GM13976 (cell line): Measurements from ENCODE around the gene RYR1.
A peak's percentile ranks its signal among the peaks of the same experiment; 100 is the strongest.
"Not testable (repeated sequence)": the region's sequence is repeated elsewhere in the genome, so short reads cannot be mapped to it uniquely, and the experiment has no call there.

Source experiments
- DNase-seq: peaks from one replicate; pipeline ENCODE4 v3.0.0; 2012; ENCODE audit warnings: low spot score
- in situ Hi-C: fragments of 300-500 bp; cut with MboI; formaldehyde crosslinking; loops from one replicate; pipeline ENCODE4 v1.12.0; 2022; ENCODE audit warnings: low sequenced_read_pairs, mixed read lengths, inconsistent platforms; ENCODE audit not compliant: unreplicated experiment
- TF ChIP-seq, protein P1 (sequence below): IDR thresholded peaks from 2 replicates; pipeline ENCODE4 v1.5.1; 2012; ENCODE audit warnings: borderline replicate concordance, mild to moderate bottlenecking; ENCODE audit not compliant: insufficient read depth; ENCODE audit errors: extremely low read depth, missing control alignments, control extremely low read depth

RYR1 gene

DNA sequence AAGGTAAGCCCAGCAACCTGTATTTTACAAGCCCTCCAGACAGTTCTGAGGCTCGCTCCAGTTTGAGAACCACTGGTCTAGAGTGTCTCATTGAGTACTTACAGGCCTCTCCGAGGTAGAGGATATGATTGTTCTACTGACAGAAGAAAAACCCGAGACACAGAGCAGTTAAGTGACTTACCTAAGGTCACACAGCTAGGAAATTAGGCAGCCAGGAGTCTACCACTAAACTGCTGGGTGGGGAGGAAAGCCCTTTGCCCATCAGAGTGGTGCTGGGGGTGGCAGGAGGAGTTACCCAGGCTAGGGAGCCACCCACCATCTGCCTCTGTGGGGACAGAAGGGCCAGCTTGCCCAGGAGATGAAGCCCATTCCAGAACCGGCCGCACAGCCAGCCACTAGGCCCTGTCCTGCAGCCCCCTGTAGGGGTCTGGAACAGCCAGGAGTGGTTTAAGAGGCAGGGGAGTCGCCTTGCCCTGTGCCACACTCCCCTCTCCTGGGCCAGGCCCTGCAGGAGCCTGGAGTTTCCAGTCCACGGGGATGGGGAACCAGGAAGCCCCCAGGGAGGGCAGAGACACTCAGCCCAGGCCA is 8.2 kb upstream of the RYR1 start:
- in situ Hi-C loops = no loop called here
- TF ChIP-seq, protein P1, sequence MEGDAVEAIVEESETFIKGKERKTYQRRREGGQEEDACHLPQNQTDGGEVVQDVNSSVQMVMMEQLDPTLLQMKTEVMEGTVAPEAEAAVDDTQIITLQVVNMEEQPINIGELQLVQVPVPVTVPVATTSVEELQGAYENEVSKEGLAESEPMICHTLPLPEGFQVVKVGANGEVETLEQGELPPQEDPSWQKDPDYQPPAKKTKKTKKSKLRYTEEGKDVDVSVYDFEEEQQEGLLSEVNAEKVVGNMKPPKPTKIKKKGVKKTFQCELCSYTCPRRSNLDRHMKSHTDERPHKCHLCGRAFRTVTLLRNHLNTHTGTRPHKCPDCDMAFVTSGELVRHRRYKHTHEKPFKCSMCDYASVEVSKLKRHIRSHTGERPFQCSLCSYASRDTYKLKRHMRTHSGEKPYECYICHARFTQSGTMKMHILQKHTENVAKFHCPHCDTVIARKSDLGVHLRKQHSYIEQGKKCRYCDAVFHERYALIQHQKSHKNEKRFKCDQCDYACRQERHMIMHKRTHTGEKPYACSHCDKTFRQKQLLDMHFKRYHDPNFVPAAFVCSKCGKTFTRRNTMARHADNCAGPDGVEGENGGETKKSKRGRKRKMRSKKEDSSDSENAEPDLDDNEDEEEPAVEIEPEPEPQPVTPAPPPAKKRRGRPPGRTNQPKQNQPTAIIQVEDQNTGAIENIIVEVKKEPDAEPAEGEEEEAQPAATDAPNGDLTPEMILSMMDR = no peak
- DNase-seq = no peak

DNA sequence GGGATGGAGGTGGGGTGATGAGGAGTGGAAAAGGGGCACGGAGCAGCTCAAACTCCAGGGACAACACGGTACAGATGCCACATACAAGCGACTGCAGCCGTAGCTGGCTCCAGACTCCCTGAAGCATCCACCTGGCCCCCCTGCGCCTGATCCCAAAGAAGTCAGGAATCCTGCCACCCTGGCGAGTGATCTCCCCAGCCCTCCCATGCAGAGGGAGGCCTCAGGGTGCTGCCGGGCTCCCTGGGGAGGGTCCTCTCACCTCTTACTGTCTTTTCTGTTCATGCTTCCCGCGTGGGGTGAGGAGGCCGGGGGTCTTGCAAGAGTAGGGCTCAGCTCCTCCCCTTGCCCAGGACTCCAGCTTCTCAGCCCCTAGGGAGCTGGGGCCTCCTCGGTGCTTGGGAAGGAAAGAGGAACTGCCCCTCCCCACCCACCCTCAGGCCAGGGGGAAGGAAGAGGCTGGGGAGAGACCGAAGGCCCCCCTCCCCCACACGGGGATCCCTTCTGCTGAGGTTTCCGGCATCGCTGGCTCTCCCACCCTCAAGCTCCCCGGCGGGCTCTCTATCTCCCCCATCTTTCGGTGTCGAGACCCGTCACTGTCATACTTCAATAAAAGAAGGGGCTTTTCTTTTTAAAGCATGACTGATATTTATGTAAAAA is 7.6 kb upstream of the RYR1 start, which contains the start of gene RASGRP4:
RASGRP4 (minus strand) TSS at position 410 of the 657 bp plus-strand sequence; CDS start at position 282, 128 bp downstream.
- TF ChIP-seq, protein P1 = no peak
- in situ Hi-C loops = no loop called here
- DNase-seq = peak; percentile 70

DNA sequence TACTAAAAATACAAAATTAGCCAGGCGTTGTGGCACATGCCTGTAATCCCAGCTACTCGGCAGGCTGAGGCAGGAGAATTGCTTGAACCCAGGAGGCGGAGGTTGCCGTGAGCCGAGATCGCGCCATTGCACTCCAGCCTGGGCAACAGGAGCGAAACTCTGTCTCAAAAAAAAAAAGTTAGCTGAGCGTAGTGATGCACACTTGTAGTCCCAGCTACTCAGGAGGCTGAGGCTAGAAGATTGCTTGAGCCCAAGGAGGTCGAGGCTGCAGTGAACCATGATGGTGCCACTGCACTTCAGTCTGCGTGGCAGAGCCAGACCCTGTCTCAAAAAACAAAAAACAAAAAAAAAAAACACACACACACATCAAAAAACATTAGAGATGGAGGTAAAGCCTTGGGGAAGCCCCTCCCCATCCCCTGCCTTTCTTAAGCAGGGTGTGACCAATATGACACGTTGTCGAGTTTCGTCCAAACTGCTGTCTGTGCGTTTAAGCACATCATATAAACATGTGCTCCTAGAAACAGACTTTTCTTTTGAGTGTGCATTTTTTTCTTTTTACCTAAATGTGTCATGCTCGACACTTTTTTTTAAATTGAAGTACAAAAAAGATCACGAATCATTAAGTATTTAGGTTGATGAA is 6.3 kb upstream of the RYR1 start:
- DNase-seq = peak; percentile 68
- in situ Hi-C loops = not testable (repeated sequence)

DNA sequence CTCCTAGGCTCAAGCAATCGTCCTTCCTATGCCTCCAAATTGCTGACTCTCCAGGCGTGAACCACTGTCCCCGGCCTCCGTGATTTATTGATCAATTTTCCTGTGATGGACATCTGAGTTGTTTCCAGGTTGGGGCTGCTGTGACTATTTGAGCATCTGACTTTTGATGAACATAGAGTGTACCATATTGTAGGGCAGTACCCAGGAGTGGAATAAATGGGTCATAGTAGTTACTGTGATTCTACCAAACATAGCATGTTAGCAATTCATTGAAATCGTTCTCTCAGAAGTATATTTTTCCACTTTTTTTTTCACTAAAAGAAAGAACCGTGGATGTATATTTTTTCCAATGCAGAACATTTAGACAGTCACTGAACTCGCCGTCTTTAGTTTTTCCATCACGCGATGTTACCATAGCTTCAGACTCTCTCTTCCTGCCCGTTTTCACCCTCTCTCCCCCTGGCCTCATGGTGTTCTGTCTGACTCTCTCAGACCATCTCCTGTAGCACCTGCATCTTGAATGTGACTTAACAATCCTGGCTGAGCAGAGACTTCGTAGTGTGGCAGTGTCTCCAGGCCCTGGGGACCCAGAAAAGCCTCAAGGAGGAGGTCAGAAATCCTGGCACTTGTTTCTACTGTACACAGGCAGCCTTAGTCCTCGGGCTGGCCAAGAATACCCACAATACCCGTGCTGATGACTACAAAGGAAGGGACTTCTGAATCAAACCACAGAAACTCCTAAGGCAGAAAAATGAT is 4.3 kb upstream of the RYR1 start:
- in situ Hi-C loops = no loop called here
- TF ChIP-seq, protein P1 = no peak
- no peak for DNase-seq

DNA sequence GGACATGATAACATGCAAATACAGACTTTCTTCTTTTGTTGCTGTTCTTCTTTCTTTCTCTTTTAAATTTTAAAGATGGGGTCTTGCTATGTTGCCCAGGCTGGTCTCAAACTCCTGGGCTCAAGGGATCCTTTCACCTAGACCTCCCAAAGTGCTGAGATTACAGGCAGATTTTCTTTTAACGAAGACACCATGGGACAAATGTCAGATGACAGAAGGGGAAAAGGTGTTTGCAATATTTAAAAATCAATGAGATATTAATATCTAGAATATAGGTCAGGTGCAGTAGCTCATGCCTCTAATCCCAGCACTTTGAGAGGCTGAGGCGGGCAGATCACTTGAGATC is 3.7 kb upstream of the RYR1 start:
- in situ Hi-C loops = no loop called here
- TF ChIP-seq, protein P1 = no peak
- DNase-seq = no peak

DNA sequence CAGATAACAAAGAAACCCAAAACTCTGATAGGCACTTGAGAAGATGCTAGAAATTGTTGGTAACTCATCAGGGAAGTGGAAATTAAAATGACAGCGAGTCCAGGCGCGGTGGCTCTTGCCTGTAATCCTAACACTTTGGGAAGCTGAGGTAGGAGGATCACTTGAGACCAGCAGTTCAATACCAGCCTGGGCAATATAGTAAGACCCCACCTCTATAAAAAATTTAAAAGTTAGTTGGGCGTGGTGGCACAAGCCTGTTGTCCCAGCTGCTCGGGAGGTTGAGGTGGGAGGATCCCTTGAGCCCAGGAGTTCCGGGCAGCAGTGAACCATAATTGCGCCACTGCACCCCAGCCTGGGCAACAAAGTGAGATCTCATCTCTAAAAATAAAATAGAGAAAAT is 2.6 kb upstream of the RYR1 start:
- in situ Hi-C loops = no loop called here
- DNase-seq = no peak
- TF ChIP-seq, protein P1 = no peak
